Mesothelial cell of epicardium (in vitro differentiated cells): ENCODE results near the gene NHSL2. TPM values are rescaled to one million over a fixed set of nuclear protein-coding genes. Genes with fewer than 3 reads are reported as not detected.
A peak's percentile ranks its signal among the peaks of the same experiment; 100 is the strongest.

Experiments
- DNase-seq, 2 experiments: peaks; one replicate each; pipeline ENCODE4 v3.0.0; 2021; ENCODE audit warnings: low spot score in 2 of 2; ENCODE audit not compliant: unreplicated experiment in 2 of 2
- H3K27ac Mint-ChIP-seq: 2 replicates; pipeline ENCODE4 v1.8.0; 2021; ENCODE audit warnings: mixed read lengths
- H3K27me3 Mint-ChIP-seq: 2 replicates; pipeline ENCODE4 v1.8.0; 2021; ENCODE audit warnings: low read depth, mixed read lengths
- H3K36me3 Mint-ChIP-seq: 2 replicates; pipeline ENCODE4 v1.8.0; 2021; ENCODE audit warnings: mixed read lengths
- H3K4me1 Mint-ChIP-seq: 2 replicates; pipeline ENCODE4 v1.8.0; 2021; ENCODE audit warnings: mixed read lengths
- H3K4me3 Mint-ChIP-seq: 2 replicates; pipeline ENCODE4 v1.8.0; 2021; ENCODE audit warnings: mild to moderate bottlenecking, moderate library complexity, mixed read lengths
- H3K9me3 Mint-ChIP-seq: 2 replicates; pipeline ENCODE4 v1.8.0; 2021; ENCODE audit warnings: mixed read lengths
- CTCF ChIP-seq: fragments of 200-600 bp; sonication (generic); IDR thresholded peaks from one replicate; pipeline ENCODE4 v1.5.0; 2021; ENCODE audit warnings: antibody characterized with exemption; ENCODE audit not compliant: unreplicated experiment
- total RNA-seq: library from RNA; stranded (reverse); gene quantifications from 3 replicates; pipeline ENCODE4 v1.2.1, GENCODE V29; 2021

The NHSL2 gene
- total RNA-seq, 1 donor from 2014 or later = 24.0 TPM

- Mint-ChIP-seq H3K27ac (peak overlapping the region; percentile 80), H3K9me3 (peaks cover 15% of the 10 kb centered on the region), H3K4me1 (peaks cover 17% of the 10 kb centered on the region), H3K36me3 (no peaks in the 10 kb centered on the region), H3K27me3 (no peaks in the 10 kb centered on the region), H3K4me3 (no peak overlapping the region)
- DNase-seq = no peak
- no peak for TF ChIP-seq CTCF
Measured at GRCh38 chrX:71927040-71927439, 16.4 kb downstream of the NHSL2 start.

GRCh38 chrX:71928856-71929255, 18.2 kb downstream of the NHSL2 start:
- Mint-ChIP-seq H3K4me3 (no peak overlapping the region), H3K9me3 (peaks cover 22% of the 10 kb centered on the region), H3K27me3 (no peaks in the 10 kb centered on the region), H3K36me3 (no peaks in the 10 kb centered on the region), H3K27ac (no peak overlapping the region), H3K4me1 (peaks cover 17% of the 10 kb centered on the region)
- DNase-seq = no peak
- no peak for TF ChIP-seq CTCF

- DNase-seq = no peak
- H3K27me3 Mint-ChIP-seq = no peaks in the 10 kb centered on the region
- TF ChIP-seq CTCF = no peak
- no peaks in the 10 kb centered on the region for H3K36me3 Mint-ChIP-seq
- peaks cover 14% of the 10 kb centered on the region for H3K4me1 Mint-ChIP-seq
- H3K27ac Mint-ChIP-seq = no peak overlapping the region
- no peak overlapping the region for H3K4me3 Mint-ChIP-seq
- peaks cover 25% of the 10 kb centered on the region for H3K9me3 Mint-ChIP-seq
Measured at GRCh38 chrX:71930298-71930697, 19.7 kb downstream of the NHSL2 start.

- DNase-seq = no peak
- Mint-ChIP-seq H3K27ac (peak overlapping the region; percentile 3), H3K27me3 (no peaks in the 10 kb centered on the region), H3K4me1 (peaks cover 9% of the 10 kb centered on the region), H3K36me3 (no peaks in the 10 kb centered on the region), H3K9me3 (peaks cover 17% of the 10 kb centered on the region), H3K4me3 (no peak overlapping the region)
- no peak for TF ChIP-seq CTCF
Measured at GRCh38 chrX:71935476-71935875, 24.8 kb downstream of the NHSL2 start.

GRCh38 chrX:71936632-71937031, 26.0 kb downstream of the NHSL2 start:
- no peak overlapping the region for H3K27ac Mint-ChIP-seq
- no peak for TF ChIP-seq CTCF

GRCh38 chrX:71938371-71938770, 27.7 kb downstream of the NHSL2 start:
- Mint-ChIP-seq H3K4me3 (no peak overlapping the region), H3K36me3 (no peaks in the 10 kb centered on the region), H3K9me3 (peaks cover 5% of the 10 kb centered on the region), H3K27me3 (no peaks in the 10 kb centered on the region), H3K4me1 (peaks cover 11% of the 10 kb centered on the region), H3K27ac (no peak overlapping the region)
- no peak for TF ChIP-seq CTCF
- no peak for DNase-seq

More at GRCh38 chrX:71936632-71937031, 26.0 kb downstream of the NHSL2 start:
- Mint-ChIP-seq H3K36me3 (no peaks in the 10 kb centered on the region), H3K9me3 (peaks cover 11% of the 10 kb centered on the region), H3K27me3 (no peaks in the 10 kb centered on the region), H3K4me1 (peaks cover 9% of the 10 kb centered on the region), H3K4me3 (no peak overlapping the region)
- DNase-seq = no peak
